ENCODE results near the gene MITD1. TPM values are rescaled to one million over a fixed set of nuclear protein-coding genes. Genes with fewer than 3 reads are reported as not detected.

The MITD1 gene
- total and polyA plus RNA-seq, 2 of the 13 experiments (the other 11 are each of a cell fraction or from before 2014, with no cell fraction given), result 17.8 to 43.7 TPM

GRCh38 chr2:99180755-99181623, at the start of gene MITD1, which contains the start of gene MRPL30 (continued):
- TF ChIP-seq U2AF2 (IDR thresholded peaks at IDR 0.05; ENCODE audit: low read depth, low read length) (peak; percentile 86; the same call in 1 of the 2 replicates), DMTF1 (CRISPR knock-in tag; IDR thresholded peaks at IDR 0.05) (0 out of 2 replicates have a peak, but pooled peaks have one; percentile 50), KMT2B (CRISPR knock-in tag; IDR thresholded peaks at IDR 0.05) (peak; percentile 99), ZNF225 (CRISPR knock-in tag; IDR thresholded peaks at IDR 0.05) (peak; percentile 95), SNAI1 (CRISPR knock-in tag; IDR thresholded peaks at IDR 0.05; ENCODE audit: borderline replicate concordance) (peak; percentile 88; the same call in 1 of the 2 replicates), HMG20B (CRISPR knock-in tag; conservative IDR thresholded peaks at IDR 0.05) (peak; percentile 80), ZNF460 (CRISPR knock-in tag; IDR thresholded peaks at IDR 0.05; ENCODE audit: borderline replicate concordance) (peak; percentile 41; the same call in 1 of the 2 replicates), ZNF430 (CRISPR knock-in tag; IDR thresholded peaks at IDR 0.05) (peak; percentile 91), TARDBP (CRISPR knock-in tag; IDR thresholded peaks at IDR 0.05) (peak; percentile 96), ATRX (CRISPR knock-in tag; IDR thresholded peaks at IDR 0.05; ENCODE audit: borderline replicate concordance) (no peak), ZNF770 (CRISPR knock-in tag; IDR thresholded peaks at IDR 0.05) (peak; percentile 60), ARID2 (CRISPR knock-in tag; IDR thresholded peaks at IDR 0.05; ENCODE audit: borderline replicate concordance) (peak; percentile 78; the same call in 1 of the 2 replicates), ZBTB1 (CRISPR knock-in tag; IDR thresholded peaks at IDR 0.05; ENCODE audit: borderline replicate concordance) (no peak), ASH2L (IDR thresholded peaks at IDR 0.05; ENCODE audit: insufficient read length, low read depth, low read length) (peak; percentile 100), HCFC1 (IDR thresholded peaks at IDR 0.05; ENCODE audit: low read depth, low read length) (peak; percentile 88), ZNF564 (CRISPR knock-in tag; IDR thresholded peaks at IDR 0.05) (peak; percentile 2; the same call in 1 of the 2 replicates), USF2 (IDR thresholded peaks at IDR 0.05; ENCODE audit: low read depth, low read length) (peak; percentile 92), USF2 (CRISPR knock-in tag; IDR thresholded peaks at IDR 0.05; ENCODE audit: borderline replicate concordance) (peak; percentile 99), ZNF724P (CRISPR knock-in tag; IDR thresholded peaks at IDR 0.05; ENCODE audit: borderline replicate concordance) (no peak; the same call in 1 of the 2 replicates), ZNF431 (CRISPR knock-in tag; IDR thresholded peaks at IDR 0.05; ENCODE audit: borderline replicate concordance, low read depth) (peak; percentile 96), ZNF234 (CRISPR knock-in tag; conservative IDR thresholded peaks at IDR 0.05) (no peak), ZFP1 (CRISPR knock-in tag; IDR thresholded peaks at IDR 0.05) (peak; percentile 92), ATF7-NPFF (CRISPR knock-in tag; IDR thresholded peaks at IDR 0.05; ENCODE audit: low read depth) (peak; percentile 88)

All from HepG2 (cell line).